Left renal pelvis (tissue), 4 donors: Measurements from ENCODE around the gene ULK2. TPM values are rescaled to one million over a fixed set of nuclear protein-coding genes. Genes with fewer than 3 reads are reported as not detected.

ENCODE experiments used
- DNase-seq, 4 donors: peaks; one replicate each; pipeline ENCODE4 v3.0.0-alpha.2; 2013; ENCODE audit warnings: low read depth in 4 of 4, low spot score in 3 of 4
- polyA plus RNA-seq, 4 donors: library from polyadenylated mRNA; unstranded; fragments of 120-200 nt; gene quantifications; one replicate each; pipeline ENCODE4 v1.2.1, GENCODE V29; 2013; ENCODE audit not compliant: insufficient read length in 4 of 4

The ULK2 gene
- polyA plus RNA-seq, 4 donors = 24.9 to 31.8 (median 29.9) TPM

DNA sequence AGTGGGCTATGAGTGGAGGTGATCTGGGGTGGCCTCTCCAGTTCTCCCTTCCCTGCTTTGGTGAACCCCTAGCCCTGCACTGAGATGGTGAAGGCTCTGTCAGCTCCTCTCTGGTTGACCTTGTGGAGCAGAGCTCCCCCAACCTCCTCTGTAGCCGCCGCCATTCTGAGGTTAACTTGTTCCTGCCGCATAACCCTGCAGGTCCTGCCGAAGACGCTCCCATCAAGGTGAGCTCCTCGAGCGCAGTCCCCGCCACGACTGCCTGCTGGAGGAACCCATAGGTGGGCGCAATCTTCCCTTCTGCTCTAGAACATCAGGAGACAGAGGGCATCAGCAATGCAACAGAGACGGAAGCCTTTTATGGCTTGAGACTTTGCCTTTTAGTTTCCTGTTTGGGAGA lies 136.1 kb downstream of the ULK2 start:
- DNase-seq = no peak

DNA sequence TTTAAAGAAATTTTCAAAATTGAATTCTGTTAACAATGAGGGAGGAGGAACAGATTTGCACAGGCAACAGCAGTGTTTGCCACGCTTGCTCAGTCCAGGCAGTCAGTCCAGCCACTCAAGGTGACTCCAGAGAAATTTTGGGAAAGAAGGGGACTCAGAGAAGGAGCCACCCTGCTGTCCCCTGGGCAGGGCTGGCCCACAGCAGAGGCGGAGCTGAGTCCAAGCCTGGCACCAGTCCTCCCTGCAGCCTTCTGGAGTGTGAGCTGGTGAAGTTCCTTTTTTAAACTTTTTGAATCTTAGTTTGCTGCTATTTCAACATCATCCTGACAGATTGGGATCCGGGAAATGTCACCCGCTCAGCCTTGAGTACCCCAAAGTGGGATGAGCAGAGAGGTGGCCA lies 136.9 kb downstream of the ULK2 start:
- no peak for DNase-seq

DNA sequence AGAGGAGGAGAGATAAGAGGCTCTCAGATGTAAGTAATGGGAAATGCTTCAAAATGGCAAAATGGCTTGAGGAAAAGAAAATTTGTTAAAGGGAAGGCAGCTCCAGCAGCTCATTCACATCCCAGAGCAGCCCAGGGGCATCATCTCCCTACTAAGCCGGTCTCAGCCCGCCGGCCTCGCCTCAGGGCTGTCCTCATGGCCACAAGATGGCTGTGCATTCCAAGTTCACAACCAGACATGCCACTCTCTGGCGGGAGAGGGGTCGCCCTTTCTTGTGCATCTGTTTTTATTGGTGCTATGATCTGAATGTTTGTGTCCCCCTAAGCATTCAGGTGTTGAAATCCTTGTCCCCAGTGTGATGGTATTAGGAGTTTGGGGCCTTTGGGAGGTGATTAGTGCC lies 137.8 kb downstream of the ULK2 start:
- DNase-seq = no peak

GRCh38 chr17:19728084-19728495 lies 139.6 kb downstream of the ULK2 start:
- DNase-seq = no peak

DNA sequence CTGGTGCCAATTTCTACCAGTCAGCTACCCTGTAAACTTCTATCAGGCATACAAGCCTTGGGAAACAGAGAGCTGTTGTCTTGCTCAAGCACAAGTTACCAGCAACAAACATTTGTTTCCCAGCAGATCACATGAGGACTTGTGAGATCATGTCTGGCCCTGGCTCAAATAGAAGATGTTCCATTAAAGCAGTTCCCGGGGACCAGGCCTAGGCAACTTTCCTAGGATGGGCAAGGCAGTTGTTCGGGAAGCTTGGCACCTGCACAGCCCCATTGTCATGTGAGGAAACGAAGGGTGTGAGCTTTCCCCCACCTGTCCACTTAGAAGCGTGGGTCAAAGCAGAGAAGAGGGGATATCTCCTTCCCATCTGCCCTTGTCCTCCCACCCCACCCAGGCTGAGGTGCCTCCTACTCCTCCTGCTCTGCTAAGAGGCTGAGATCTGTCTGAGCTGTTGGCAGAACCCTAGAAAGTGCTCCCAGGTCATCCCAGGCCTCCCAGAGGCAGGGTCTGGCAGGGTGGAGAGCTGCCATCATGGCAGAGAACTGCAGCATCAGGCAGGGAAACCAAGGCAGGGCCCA lies 140.1 kb downstream of the ULK2 start:
- no peak for DNase-seq

DNA sequence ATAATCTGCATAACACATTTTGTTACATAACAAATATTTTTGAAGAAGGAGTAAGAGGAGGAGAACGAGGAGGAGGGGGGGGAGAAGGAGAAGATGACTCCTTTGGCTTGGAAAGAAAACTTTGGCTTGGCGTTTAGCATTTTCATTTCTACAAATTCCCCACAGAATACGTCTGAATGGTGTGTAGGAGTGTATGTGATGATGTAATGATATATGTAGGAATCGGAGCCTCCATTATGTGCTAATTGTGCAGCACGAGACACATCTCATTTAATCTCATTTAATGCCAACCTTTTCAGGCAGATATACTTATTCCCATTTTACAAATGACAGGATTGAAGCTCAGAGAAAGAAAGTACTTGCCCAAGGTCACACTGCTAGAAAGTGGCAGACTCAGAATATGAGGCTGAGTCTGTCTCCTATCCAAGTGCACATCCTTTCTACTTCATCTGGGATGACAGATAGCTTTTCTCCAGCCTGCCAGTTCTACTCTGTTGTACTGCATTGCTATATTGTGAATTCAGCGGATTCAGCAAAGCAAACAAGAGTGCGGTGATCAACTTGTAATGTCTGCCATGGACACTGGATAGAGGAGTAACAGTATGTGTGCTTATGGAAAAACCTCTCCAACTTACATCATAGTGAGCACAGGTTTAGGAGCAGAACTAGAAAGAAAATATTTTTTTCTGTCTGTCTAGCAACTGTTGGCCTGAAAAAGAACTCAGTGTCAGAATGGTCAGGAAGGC lies 140.9 kb downstream of the ULK2 start:
- DNase-seq = no peak

- no peak for DNase-seq
Observed at GRCh38 chr17:19725486-19725885, 142.2 kb downstream of the ULK2 start.

DNA sequence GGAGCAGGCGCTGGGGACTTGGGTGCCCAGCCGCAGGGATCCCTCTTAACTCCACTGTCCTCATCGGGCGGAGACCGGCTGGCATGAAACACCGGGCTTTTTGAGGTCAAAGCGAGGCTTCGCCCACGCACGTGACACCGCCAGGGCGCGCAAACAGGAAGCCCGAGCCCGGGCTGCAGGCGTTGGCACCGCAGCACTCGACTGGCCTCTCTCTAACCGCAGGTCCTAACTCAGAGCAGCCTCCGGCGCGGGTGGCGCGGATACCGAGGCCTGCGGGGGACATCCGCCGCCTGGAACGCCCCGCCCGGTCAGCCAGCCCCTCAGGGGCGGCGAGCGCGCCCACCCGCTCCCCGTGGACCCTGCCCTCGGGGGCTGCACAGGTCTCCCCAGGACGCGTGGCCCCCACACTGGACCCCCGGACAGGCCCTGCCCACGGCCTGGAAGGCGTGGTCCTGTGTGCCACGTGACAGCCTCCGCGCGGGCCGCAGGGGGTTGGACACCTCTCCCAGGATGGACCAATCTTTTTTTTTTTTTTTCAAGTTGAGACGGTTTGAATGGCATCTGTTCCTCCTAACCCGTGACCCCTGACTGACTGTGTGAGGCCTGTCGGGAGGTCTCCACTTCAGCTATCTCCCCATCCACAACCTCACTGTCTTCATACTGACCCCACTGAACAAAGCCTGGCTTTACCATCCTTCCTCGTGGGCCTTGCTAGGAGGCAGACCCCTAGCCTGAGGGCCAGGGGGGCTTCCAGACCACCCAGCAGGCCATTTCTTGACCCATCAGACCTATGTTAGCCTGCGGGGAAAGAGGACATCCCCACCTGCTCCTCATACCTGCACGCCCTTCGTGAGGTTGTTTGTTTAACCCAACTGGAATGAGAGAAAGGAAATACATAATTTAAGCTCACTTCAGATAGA lies 143.0 kb downstream of the ULK2 start:
- no peak for DNase-seq

DNA sequence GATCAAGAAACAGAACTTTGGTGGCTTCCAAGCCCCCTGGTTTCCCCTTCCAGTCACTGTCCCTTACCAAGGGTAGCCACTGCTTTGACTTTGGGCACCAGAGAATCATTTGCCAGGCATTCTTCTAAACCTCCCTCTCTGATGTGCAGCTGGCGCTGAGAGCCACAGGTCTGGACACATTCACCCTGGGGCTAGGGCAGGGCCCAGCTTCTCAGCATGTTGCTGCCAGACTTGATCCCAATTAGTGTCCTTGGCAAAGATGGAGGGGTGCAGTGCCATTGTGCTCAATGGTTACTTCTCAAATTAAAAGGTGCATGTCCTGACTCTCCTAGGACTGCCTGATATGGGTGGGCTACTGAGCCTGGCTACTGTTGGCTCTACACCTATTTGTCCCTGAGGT lies 143.8 kb downstream of the ULK2 start:
- DNase-seq = no peak

Other genes starting within 250 kb of the ULK2 start
- 10 to 100 TPM; 81.5 to 98.0 (median 94.9) TPM for gene ALDH3A2, start 219.2 kb downstream of the ULK2 start, polyA plus RNA-seq
- gene SLC47A2, start 151.4 kb downstream of the ULK2 start, polyA plus RNA-seq = 1 to 10 TPM in 3 of 4 donors, under 1 TPM in 1; 0.48 to 7.0 (median 5.7) TPM
- 1 to 10 TPM in 2 of 4 donors, under 1 TPM in 2; 0.25 to 2.0 (median 0.95) TPM for gene ALDH3A1, start 119.6 kb downstream of the ULK2 start, polyA plus RNA-seq
- 10 to 100 TPM; 26.7 to 32.0 (median 29.0) TPM for gene AKAP10, start 109.9 kb upstream of the ULK2 start, polyA plus RNA-seq
- gene SPECC1, start 141.4 kb upstream of the ULK2 start, polyA plus RNA-seq = 10 to 100 TPM; 12.4 to 24.0 (median 16.9) TPM